NB4 (cell line): ENCODE results near the gene NUDT21.

ENCODE experiments used
- DNase-seq: peaks from one replicate; pipeline ENCODE4 v3.0.0; 2010; ENCODE audit warnings: low read depth
- H3K4me3 ChIP-seq: one replicate; pipeline ENCODE4 v1.5.1; 2011; ENCODE audit warnings: mild to moderate bottlenecking, low read depth, low read length, moderate library complexity
- MYC ChIP-seq: IDR thresholded peaks from 2 replicates; pipeline ENCODE4 v1.6.1; 2011; ENCODE audit warnings: low read depth, low read length
- POLR2A ChIP-seq: IDR thresholded peaks from 2 replicates; pipeline ENCODE4 v1.6.1; 2011; ENCODE audit warnings: mild to moderate bottlenecking; ENCODE audit not compliant: insufficient read length; ENCODE audit errors: extremely low read depth
- TF ChIP-seq, protein P1 (sequence below): IDR thresholded peaks from one replicate; pipeline ENCODE4 v1.5.1; 2012; ENCODE audit warnings: low read depth, low read length
- TF ChIP-seq, protein P2 (sequence below): IDR thresholded peaks from 2 replicates; pipeline ENCODE4 v1.6.1; 2011; ENCODE audit warnings: low read depth, low read length

The NUDT21 gene

DNA sequence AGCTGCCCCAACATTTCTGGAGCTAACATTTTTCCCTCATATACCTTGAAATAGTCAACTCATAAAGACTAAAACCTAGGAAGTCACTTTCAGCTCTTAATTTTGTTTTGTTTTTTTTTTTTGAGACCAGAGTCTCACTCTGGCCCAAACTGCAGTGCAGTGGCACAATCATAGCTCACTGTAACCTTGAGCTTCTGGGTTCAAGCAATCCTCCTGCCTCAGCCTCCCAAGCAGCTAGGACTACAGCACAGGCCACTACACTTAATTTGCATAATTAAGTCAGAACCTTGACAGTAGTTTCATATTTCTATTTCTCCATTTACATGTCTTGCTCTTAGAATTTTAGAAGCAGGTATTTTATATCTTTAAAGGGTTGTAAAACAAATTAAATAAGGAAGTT, 30.5 kb downstream of the NUDT21 start:
- no peak for DNase-seq
- TF ChIP-seq, protein P1, sequence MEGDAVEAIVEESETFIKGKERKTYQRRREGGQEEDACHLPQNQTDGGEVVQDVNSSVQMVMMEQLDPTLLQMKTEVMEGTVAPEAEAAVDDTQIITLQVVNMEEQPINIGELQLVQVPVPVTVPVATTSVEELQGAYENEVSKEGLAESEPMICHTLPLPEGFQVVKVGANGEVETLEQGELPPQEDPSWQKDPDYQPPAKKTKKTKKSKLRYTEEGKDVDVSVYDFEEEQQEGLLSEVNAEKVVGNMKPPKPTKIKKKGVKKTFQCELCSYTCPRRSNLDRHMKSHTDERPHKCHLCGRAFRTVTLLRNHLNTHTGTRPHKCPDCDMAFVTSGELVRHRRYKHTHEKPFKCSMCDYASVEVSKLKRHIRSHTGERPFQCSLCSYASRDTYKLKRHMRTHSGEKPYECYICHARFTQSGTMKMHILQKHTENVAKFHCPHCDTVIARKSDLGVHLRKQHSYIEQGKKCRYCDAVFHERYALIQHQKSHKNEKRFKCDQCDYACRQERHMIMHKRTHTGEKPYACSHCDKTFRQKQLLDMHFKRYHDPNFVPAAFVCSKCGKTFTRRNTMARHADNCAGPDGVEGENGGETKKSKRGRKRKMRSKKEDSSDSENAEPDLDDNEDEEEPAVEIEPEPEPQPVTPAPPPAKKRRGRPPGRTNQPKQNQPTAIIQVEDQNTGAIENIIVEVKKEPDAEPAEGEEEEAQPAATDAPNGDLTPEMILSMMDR: no peak
- H3K4me3 ChIP-seq: no peak overlapping the region

DNA sequence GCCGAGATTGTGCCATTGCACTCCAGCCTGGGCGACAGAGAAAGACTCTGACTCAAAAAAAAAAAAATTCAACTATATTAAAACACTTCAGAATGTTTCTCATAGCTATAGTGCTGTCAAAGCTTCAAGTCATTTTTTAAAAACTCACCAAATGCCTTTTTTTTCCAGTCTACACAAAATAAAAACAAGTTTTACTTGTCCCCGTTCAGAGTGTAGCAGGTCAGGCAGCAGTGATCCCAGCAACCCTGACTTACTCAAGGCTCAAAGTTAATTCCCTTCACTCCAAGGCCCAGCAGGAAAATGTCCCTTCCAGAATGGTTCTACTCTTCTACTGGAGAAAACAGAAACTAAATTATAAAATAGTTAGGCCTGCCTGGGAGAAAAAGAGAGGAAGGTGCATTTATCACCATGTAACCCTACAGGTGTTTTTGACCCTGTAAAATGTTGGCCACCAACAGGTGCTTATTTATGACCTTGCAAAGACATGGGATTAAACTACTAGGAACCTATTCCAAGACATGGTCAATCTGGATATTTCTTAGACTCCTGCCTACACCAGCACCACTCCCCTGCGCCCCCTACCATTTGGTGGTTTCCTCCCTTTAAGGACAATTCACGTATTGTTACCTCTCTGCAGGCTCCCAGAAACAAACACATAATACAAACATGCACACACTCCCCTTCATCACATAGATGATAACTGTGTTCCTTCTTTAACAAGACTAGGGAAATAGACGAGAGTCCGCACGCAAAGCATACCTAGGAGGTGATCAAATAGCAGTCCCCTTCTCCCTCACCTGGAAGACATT, 31.2 kb downstream of the NUDT21 start:
- H3K4me3 ChIP-seq: no peak overlapping the region
- TF ChIP-seq MYC (no peak), POLR2A (no peak)
- TF ChIP-seq, protein P2, sequence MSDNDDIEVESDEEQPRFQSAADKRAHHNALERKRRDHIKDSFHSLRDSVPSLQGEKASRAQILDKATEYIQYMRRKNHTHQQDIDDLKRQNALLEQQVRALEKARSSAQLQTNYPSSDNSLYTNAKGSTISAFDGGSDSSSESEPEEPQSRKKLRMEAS: no peak
- TF ChIP-seq, protein P1: no peak
- DNase-seq: no peak

DNA sequence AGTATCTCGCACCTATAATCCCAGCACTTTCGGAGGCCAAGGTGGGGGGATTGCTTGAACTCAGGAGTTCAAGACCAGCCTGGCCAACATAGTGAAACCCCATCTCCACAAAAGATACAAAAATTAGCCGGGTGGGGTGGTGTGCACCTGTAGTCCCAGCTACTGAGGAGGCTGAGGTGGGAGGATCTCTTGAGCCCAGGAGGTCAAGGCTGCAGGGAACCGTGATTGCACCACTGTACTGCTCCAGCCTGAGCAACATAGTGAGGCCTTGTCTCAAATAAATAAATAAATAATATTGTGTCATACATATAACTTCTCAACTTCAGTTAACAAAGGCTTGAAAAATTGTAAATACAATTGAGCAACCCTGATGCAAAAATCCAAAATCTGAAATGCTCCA, 34.0 kb downstream of the NUDT21 start:
- TF ChIP-seq, protein P1: no peak
- TF ChIP-seq, protein P2: no peak
- TF ChIP-seq POLR2A (no peak), MYC (no peak)
- H3K4me3 ChIP-seq: no peak overlapping the region
- DNase-seq: no peak

DNA sequence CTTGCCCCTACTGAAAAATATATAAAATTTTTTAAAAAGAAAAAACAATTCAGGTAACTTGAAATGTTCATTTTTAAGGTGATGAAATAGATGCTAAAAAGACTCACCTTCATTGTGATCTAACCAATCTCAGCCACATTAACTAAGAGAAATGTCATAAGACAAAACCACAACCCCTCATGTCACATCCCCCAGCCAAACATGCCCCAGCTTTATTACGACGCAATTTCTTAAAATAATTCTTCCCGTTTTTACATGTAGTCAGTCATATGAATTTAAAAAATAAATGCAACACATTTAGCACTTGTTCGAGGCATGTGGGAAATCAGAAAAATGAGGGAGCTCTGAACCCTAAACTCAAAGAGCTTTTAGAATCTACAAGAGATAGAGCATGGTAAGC, 35.3 kb downstream of the NUDT21 start:
- DNase-seq: peak; percentile 31
- H3K4me3 ChIP-seq: no peak overlapping the region
- TF ChIP-seq POLR2A (no peak), MYC (no peak)
- TF ChIP-seq, protein P2: no peak
- TF ChIP-seq, protein P1: no peak

DNA sequence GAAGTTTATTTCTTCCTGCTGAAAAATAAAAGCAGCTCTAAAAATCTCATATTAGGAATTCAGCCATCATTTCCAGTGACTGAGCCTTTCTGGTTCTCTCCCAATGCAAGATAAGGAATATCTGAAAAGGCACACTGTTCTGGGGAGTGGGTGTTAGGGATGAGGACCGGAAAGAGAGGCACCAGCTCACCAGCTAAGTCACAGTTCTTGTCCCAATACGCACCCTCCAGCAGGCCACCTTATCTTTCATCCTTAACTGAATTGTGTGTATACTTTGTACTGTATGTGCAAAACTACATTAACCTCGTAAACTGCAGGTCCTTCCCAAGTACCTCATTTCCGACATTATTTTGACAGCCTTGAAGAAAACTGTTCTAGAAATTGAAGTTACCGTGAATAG, 36.8 kb downstream of the NUDT21 start:
- H3K4me3 ChIP-seq: no peak overlapping the region
- TF ChIP-seq, protein P2: no peak
- no peak for DNase-seq

DNA sequence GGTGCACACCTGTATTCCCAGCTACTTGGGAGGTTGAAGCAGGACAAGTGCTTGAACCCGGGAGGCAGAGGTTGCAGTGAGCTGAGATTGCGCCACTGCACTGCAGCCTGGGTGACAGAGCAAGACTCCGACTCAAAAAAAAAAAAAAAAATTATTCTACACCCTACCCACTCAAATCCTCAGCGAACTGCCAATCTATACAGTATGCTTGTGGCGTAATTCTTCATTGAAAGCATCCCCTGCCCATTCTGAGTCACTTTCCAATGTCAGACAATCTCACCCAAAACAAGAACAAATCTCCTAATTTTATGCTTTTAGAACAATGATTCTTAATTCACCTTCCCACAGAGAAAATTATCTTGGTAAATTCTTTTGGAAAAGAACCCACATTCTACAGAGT, 37.8 kb downstream of the NUDT21 start:
- no peak for TF ChIP-seq MYC
- no peak for TF ChIP-seq POLR2A
- TF ChIP-seq, protein P2: no peak
- TF ChIP-seq, protein P1: no peak
- DNase-seq: no peak
- no peak overlapping the region for H3K4me3 ChIP-seq
